H1 (cell line): ENCODE measurements around the gene NAB1. TPM values are rescaled to one million over a fixed set of nuclear protein-coding genes. Genes with fewer than 3 reads are reported as not detected.

ENCODE experiments used
- ASH2L ChIP-seq: fragments of 200-600, 300-600 bp; sonication (generic); IDR thresholded peaks from one replicate; pipeline ENCODE4 v1.7.1; 2017; ENCODE audit warnings: low read length
- BCL11A ChIP-seq, 2 experiments: IDR thresholded peaks; one replicate each; pipeline ENCODE4 v1.6.1; 2011; ENCODE audit warnings: low read depth in 2 of 2, low read length in 2 of 2, mild to moderate bottlenecking in 2 of 2
- CBX8 ChIP-seq: fragments of 300-800, 300-1000 bp; sonication (generic); IDR thresholded peaks from 2 replicates; pipeline ENCODE4 v1.7.1; 2016; ENCODE audit warnings: low read depth, low read length, borderline replicate concordance
- CHD1 ChIP-seq: IDR thresholded peaks from 2 replicates; pipeline ENCODE4 v1.6.1; 2012; ENCODE audit warnings: low read depth, low read length, improper control_type of control experiment
- JUND ChIP-seq: IDR thresholded peaks from 2 replicates; pipeline ENCODE4 v1.6.1; 2011; ENCODE audit warnings: mild to moderate bottlenecking, improper control_type of control experiment, low read length
- PHF8 ChIP-seq: fragments of 200-600 bp; sonication (generic); conservative IDR thresholded peaks from 2 replicates; pipeline ENCODE4 v1.7.1; 2012; ENCODE audit warnings: low read depth, mild to moderate bottlenecking, inconsistent platforms, low read length, moderate library complexity
- SAP30 ChIP-seq: fragments of 300-600 bp; sonication (generic); IDR thresholded peaks from 2 replicates; pipeline ENCODE4 v1.7.1; 2012; ENCODE audit warnings: low read length, moderate library complexity, mild to moderate bottlenecking, inconsistent platforms; ENCODE audit not compliant: insufficient read depth, insufficient replicate concordance
- SP1 ChIP-seq: IDR thresholded peaks from 2 replicates; pipeline ENCODE4 v1.6.1; 2011; ENCODE audit warnings: low read depth, low read length
- TCF12 ChIP-seq: IDR thresholded peaks from 2 replicates; pipeline ENCODE4 v1.6.1; 2011; ENCODE audit warnings: low read depth, mild to moderate bottlenecking, low read length
- polyA plus RNA-seq, 7 experiments: library from polyadenylated mRNA; depleted of rRNA in 3 of 7; stranded (reverse) in 5 of 7; unstranded in 2 of 7; fragments of >200 nt in 5 of 7; fragments of 200-250 nt in 2 of 7; gene quantifications; 1 replicate in 5 of 7; 2 replicates in 1 of 7; 4 replicates in 1 of 7; pipeline versions ENCODE4 v1.2.1 to v1.2.3, GENCODE V29; 2011 to 2013; ENCODE audit warnings: missing spikeins in 2 of 7, mixed read lengths in 2 of 7
- total RNA-seq: library from RNA; stranded (reverse); fragmentation: NEBNext Ultra II Directional; extraction: Animal tissue kit (Norgen Biotek cat#: 25700); gene quantifications from 2 replicates; pipeline ENCODE4 v1.2.1, GENCODE V29; 2021

Gene NAB1
- total and polyA plus RNA-seq, 2 of the 8 experiments (the other 6 are each of a cell fraction or from before 2014, with no cell fraction given): 8.5 to 28.6 TPM

DNA sequence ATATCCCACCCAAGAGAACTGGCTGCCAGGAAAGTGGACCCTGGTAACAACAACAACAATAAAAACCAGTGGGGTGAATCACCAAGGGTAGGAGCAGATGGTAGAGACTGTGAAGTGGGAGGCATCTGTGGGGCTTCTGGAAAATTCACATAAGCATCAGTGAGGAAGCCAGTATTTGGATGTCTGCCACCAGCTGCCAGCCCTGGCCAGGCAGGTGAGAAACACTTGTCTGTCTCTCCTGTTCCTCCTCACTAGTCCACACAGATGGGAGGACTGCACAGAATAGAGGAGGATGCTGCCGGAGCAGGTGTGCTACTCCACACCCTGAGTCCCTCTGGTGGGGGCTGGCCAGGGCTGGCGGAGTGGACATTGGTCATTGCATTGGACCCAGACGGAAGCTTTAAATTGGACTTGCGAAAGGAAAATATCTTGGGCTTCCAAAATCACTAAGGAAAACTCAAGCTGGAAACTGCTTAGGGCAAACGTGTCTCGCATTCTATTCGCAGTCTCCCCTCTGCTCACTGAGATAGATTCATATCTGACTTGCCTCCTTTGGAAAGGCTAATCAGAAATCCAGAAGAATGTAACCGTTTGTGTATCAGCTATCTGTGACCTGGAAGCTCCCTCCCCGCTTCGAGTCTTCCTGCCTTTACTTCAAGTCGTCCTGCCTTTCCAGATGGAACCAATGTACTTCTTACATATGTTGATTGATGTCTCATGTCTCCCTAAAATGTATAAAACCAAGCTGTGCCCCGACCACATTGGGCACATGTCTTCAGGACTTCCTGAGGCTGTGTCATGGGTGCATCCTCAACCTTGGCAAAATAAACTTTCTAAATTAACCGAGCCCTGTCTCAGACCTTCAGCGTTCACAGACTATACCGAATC is 69.1 kb downstream of the NAB1 start (continued):
- TF ChIP-seq CBX8 (no peak), ASH2L (no peak), JUND (no peak), SAP30 (no peak), TCF12 (no peak), SP1 (no peak), PHF8 (no peak), BCL11A (IDR thresholded peaks at IDR 0.05; ENCODE audit: low read depth in 2 of 2, low read length in 2 of 2) (no peak), CHD1 (no peak)
- TF ChIP-seq, all 59 proteins: peak for 0
